T-helper 2 cell treated with Interferon-gamma antibody and Interleukin-4, amounts not matched to agents 5 μg/mL and 100 μg/mL, for 36 hours (primary cell): ENCODE data around the gene B9D2.
"Not testable (repeated sequence)": the region's sequence is repeated elsewhere in the genome, so short reads cannot be mapped to it uniquely, and the experiment has no call there.

Experiments
- DNase-seq: peaks from one replicate; pipeline ENCODE4 v3.0.0; 2021; ENCODE audit warnings: low spot score
- H3K27ac Mint-ChIP-seq: one replicate; pipeline ENCODE4 v1.8.0; 2021; ENCODE audit warnings: mild to moderate bottlenecking, mixed read lengths
- H3K27me3 Mint-ChIP-seq: one replicate; pipeline ENCODE4 v1.8.0; 2021; ENCODE audit warnings: low read depth, mixed read lengths
- H3K36me3 Mint-ChIP-seq: one replicate; pipeline ENCODE4 v1.8.0; 2021; ENCODE audit warnings: low read depth, mixed read lengths
- H3K4me1 Mint-ChIP-seq: one replicate; pipeline ENCODE4 v1.8.0; 2021; ENCODE audit warnings: low read depth, mixed read lengths
- H3K4me3 Mint-ChIP-seq: one replicate; pipeline ENCODE4 v1.8.0; 2022; ENCODE audit warnings: mild to moderate bottlenecking, moderate library complexity, mixed read lengths
- H3K9me3 Mint-ChIP-seq: one replicate; pipeline ENCODE4 v1.8.0; 2021; ENCODE audit warnings: mixed read lengths

Gene B9D2

GRCh38 chr19:41356984-41357739, 6.8 kb downstream of the B9D2 start:
- peaks cover 36% of the 10 kb centered on the region for H3K4me1 Mint-ChIP-seq
- H3K36me3 Mint-ChIP-seq: peaks cover 22% of the 10 kb centered on the region
- no peak for DNase-seq
- H3K27me3 Mint-ChIP-seq: no peaks in the 10 kb centered on the region
- peak overlapping the region; percentile 77 for H3K4me3 Mint-ChIP-seq
- peak overlapping the region; percentile 92 for H3K27ac Mint-ChIP-seq
- no peaks in the 10 kb centered on the region for H3K9me3 Mint-ChIP-seq

- no peaks in the 10 kb centered on the region for H3K9me3 Mint-ChIP-seq
- H3K27me3 Mint-ChIP-seq: no peaks in the 10 kb centered on the region
- H3K36me3 Mint-ChIP-seq: peaks cover 32% of the 10 kb centered on the region
- no peak for DNase-seq
- peak overlapping the region; percentile 50 for H3K4me3 Mint-ChIP-seq
- peak overlapping the region; percentile 59 for H3K27ac Mint-ChIP-seq
- H3K4me1 Mint-ChIP-seq: peaks cover 38% of the 10 kb centered on the region
Measured at GRCh38 chr19:41355802-41356201, 8.1 kb downstream of the B9D2 start.

GRCh38 chr19:41355035-41355434, 8.9 kb downstream of the B9D2 start:
- H3K4me1 Mint-ChIP-seq: peaks cover 40% of the 10 kb centered on the region
- no peak for DNase-seq
- H3K27ac Mint-ChIP-seq: peak overlapping the region; percentile 59
- H3K9me3 Mint-ChIP-seq: no peaks in the 10 kb centered on the region
- peak overlapping the region; percentile 52 for H3K4me3 Mint-ChIP-seq
- peaks cover 36% of the 10 kb centered on the region for H3K36me3 Mint-ChIP-seq
- H3K27me3 Mint-ChIP-seq: no peaks in the 10 kb centered on the region

GRCh38 chr19:41354343-41354953, 9.5 kb downstream of the B9D2 start:
- Mint-ChIP-seq H3K27ac (peak overlapping the region; percentile 90), H3K27me3 (no peaks in the 10 kb centered on the region), H3K4me1 (peaks cover 46% of the 10 kb centered on the region), H3K36me3 (peaks cover 39% of the 10 kb centered on the region), H3K4me3 (peak overlapping the region; percentile 78), H3K9me3 (no peaks in the 10 kb centered on the region)
- DNase-seq: no peak

- Mint-ChIP-seq H3K36me3 (peaks cover 45% of the 10 kb centered on the region), H3K4me3 (peak within 1 kb of the TSS; percentile 92), H3K4me1 (peaks cover 54% of the 10 kb centered on the region), H3K9me3 (peaks cover 4% of the 10 kb centered on the region), H3K27ac (peak within 1 kb of the TSS; percentile 93), H3K27me3 (no peaks in the 10 kb centered on the region)
- DNase-seq: peak; percentile 90
Measured at GRCh38 chr19:41353466-41354342, 10.2 kb downstream of the B9D2 start, which contains the start of gene TGFB1. TSS of gene TGFB1 (minus strand) at chr19:41353922. CDS start at chr19:41353044, 878 bp downstream.

- Mint-ChIP-seq H3K36me3 (peaks cover 51% of the 10 kb centered on the region), H3K27ac (peak overlapping the region; percentile 96), H3K9me3 (peaks cover 8% of the 10 kb centered on the region), H3K4me3 (peak overlapping the region; percentile 92), H3K27me3 (no peaks in the 10 kb centered on the region), H3K4me1 (peaks cover 52% of the 10 kb centered on the region)
- DNase-seq: peak; percentile 79
Measured at GRCh38 chr19:41352609-41353465, 11.1 kb downstream of the B9D2 start.

- Mint-ChIP-seq H3K36me3 (peaks cover 52% of the 10 kb centered on the region), H3K27me3 (no peaks in the 10 kb centered on the region), H3K9me3 (peaks cover 8% of the 10 kb centered on the region), H3K4me1 (peaks cover 46% of the 10 kb centered on the region), H3K27ac (peak overlapping the region; percentile 96), H3K4me3 (peak overlapping the region; percentile 92)
- no peak for DNase-seq
Measured at GRCh38 chr19:41352279-41352608, 11.7 kb downstream of the B9D2 start.

- H3K4me3 Mint-ChIP-seq: peak overlapping the region; percentile 92
- peak overlapping the region; percentile 96 for H3K27ac Mint-ChIP-seq
- H3K36me3 Mint-ChIP-seq: peaks cover 49% of the 10 kb centered on the region
- H3K4me1 Mint-ChIP-seq: peaks cover 40% of the 10 kb centered on the region
- H3K27me3 Mint-ChIP-seq: no peaks in the 10 kb centered on the region
- peak; percentile 80 for DNase-seq
- H3K9me3 Mint-ChIP-seq: peaks cover 8% of the 10 kb centered on the region
Measured at GRCh38 chr19:41351339-41352245, 12.4 kb downstream of the B9D2 start.

- Mint-ChIP-seq H3K27me3 (no peaks in the 10 kb centered on the region), H3K9me3 (peaks cover 8% of the 10 kb centered on the region), H3K4me3 (peak overlapping the region; percentile 92), H3K36me3 (peaks cover 55% of the 10 kb centered on the region), H3K4me1 (peaks cover 35% of the 10 kb centered on the region), H3K27ac (peak overlapping the region; percentile 96)
- DNase-seq: no peak
Measured at GRCh38 chr19:41350735-41351338, 13.1 kb downstream of the B9D2 start.

GRCh38 chr19:41346916-41347315, 17.0 kb downstream of the B9D2 start:
- not testable (repeated sequence) for DNase-seq, H3K27me3 Mint-ChIP-seq, H3K27ac Mint-ChIP-seq, H3K4me3 Mint-ChIP-seq, H3K9me3 Mint-ChIP-seq
- Mint-ChIP-seq H3K4me1 (peaks cover 36% of the 10 kb centered on the region), H3K36me3 (peaks cover 69% of the 10 kb centered on the region)

- peaks cover 65% of the 10 kb centered on the region for H3K36me3 Mint-ChIP-seq
- peak overlapping the region; percentile 67 for H3K27ac Mint-ChIP-seq
- no peak overlapping the region for H3K4me3 Mint-ChIP-seq
- H3K4me1 Mint-ChIP-seq: peaks cover 31% of the 10 kb centered on the region
- H3K27me3 Mint-ChIP-seq: no peaks in the 10 kb centered on the region
- DNase-seq: no peak
- H3K9me3 Mint-ChIP-seq: peaks cover 8% of the 10 kb centered on the region
Measured at GRCh38 chr19:41344162-41344561, 19.8 kb downstream of the B9D2 start.
